Progenitor cell of endocrine pancreas (in vitro differentiated cells): ENCODE data around the gene MEDAG. TPM values are rescaled to one million over a fixed set of nuclear protein-coding genes. Genes with fewer than 3 reads are reported as not detected.

ENCODE experiments used
- DNase-seq: peaks from one replicate; pipeline ENCODE4 v3.0.0; 2021; ENCODE audit warnings: low spot score; ENCODE audit not compliant: unreplicated experiment
- H3K27ac Mint-ChIP-seq: 2 replicates; pipeline ENCODE4 v1.8.0; 2021; ENCODE audit warnings: mild to moderate bottlenecking, moderate library complexity, mixed read lengths
- H3K27me3 Mint-ChIP-seq: 2 replicates; pipeline ENCODE4 v1.8.0; 2021; ENCODE audit warnings: mixed read lengths
- H3K36me3 Mint-ChIP-seq: 2 replicates; pipeline ENCODE4 v1.8.0; 2022; ENCODE audit warnings: mixed read lengths; ENCODE audit not compliant: insufficient read depth
- H3K4me1 Mint-ChIP-seq: 2 replicates; pipeline ENCODE4 v1.8.0; 2021; ENCODE audit warnings: low read depth, mixed read lengths
- H3K4me3 Mint-ChIP-seq: 2 replicates; pipeline ENCODE4 v1.8.0; 2021; ENCODE audit warnings: low read depth, mild to moderate bottlenecking, moderate library complexity, mixed read lengths
- H3K9me3 Mint-ChIP-seq: 2 replicates; pipeline ENCODE4 v1.8.0; 2021; ENCODE audit warnings: low read depth, mixed read lengths
- CTCF ChIP-seq: fragments of 200-600 bp; sonication (generic); IDR thresholded peaks from one replicate; pipeline ENCODE4 v1.5.0; 2021; ENCODE audit warnings: antibody characterized with exemption, mild to moderate bottlenecking; ENCODE audit not compliant: unreplicated experiment
- total RNA-seq: library from RNA; stranded (reverse); gene quantifications from 2 replicates; pipeline ENCODE4 v1.2.1, GENCODE V29; 2021

MEDAG gene
- total RNA-seq, 1 donor from 2014 or later, result not detected

- Mint-ChIP-seq H3K4me1 (no peaks in the 10 kb centered on the region), H3K36me3 (peaks cover 1% of the 10 kb centered on the region), H3K27ac (no peak overlapping the region), H3K9me3 (peaks cover 7% of the 10 kb centered on the region), H3K4me3 (no peak overlapping the region), H3K27me3 (no peaks in the 10 kb centered on the region)
- no peak for TF ChIP-seq CTCF
- DNase-seq, result no peak
Measured at GRCh38 chr13:30889196-30889690, 16.8 kb upstream of the MEDAG start.

GRCh38 chr13:30892966-30893365, 13.1 kb upstream of the MEDAG start:
- no peak overlapping the region for H3K4me3 Mint-ChIP-seq
- no peak overlapping the region for H3K27ac Mint-ChIP-seq
- H3K4me1 Mint-ChIP-seq, result peaks cover 3% of the 10 kb centered on the region
- TF ChIP-seq CTCF, result peak; percentile 59
- H3K9me3 Mint-ChIP-seq, result no peaks in the 10 kb centered on the region
- no peaks in the 10 kb centered on the region for H3K36me3 Mint-ChIP-seq
- H3K27me3 Mint-ChIP-seq, result peaks cover 3% of the 10 kb centered on the region
- peak; percentile 21 for DNase-seq

- TF ChIP-seq CTCF, result no peak
- Mint-ChIP-seq H3K9me3 (no peaks in the 10 kb centered on the region), H3K27me3 (peaks cover 18% of the 10 kb centered on the region), H3K4me1 (peaks cover 3% of the 10 kb centered on the region), H3K4me3 (no peak overlapping the region), H3K27ac (no peak overlapping the region), H3K36me3 (no peaks in the 10 kb centered on the region)
- DNase-seq, result no peak
Measured at GRCh38 chr13:30895773-30896172, 10.3 kb upstream of the MEDAG start.

- no peak overlapping the region for H3K27ac Mint-ChIP-seq
- TF ChIP-seq CTCF, result no peak
- H3K27me3 Mint-ChIP-seq, result peaks cover 34% of the 10 kb centered on the region
- peaks cover 3% of the 10 kb centered on the region for H3K4me1 Mint-ChIP-seq
- no peaks in the 10 kb centered on the region for H3K9me3 Mint-ChIP-seq
- no peak overlapping the region for H3K4me3 Mint-ChIP-seq
- DNase-seq, result no peak
- H3K36me3 Mint-ChIP-seq, result no peaks in the 10 kb centered on the region
Measured at GRCh38 chr13:30898070-30898469, 8.0 kb upstream of the MEDAG start.

GRCh38 chr13:30898678-30899241, 7.3 kb upstream of the MEDAG start:
- Mint-ChIP-seq H3K4me3 (no peak overlapping the region), H3K27me3 (peaks cover 41% of the 10 kb centered on the region), H3K9me3 (no peaks in the 10 kb centered on the region), H3K27ac (no peak overlapping the region), H3K4me1 (peaks cover 3% of the 10 kb centered on the region), H3K36me3 (no peaks in the 10 kb centered on the region)
- no peak for TF ChIP-seq CTCF
- no peak for DNase-seq
